Keratinocyte (primary cell): ENCODE results near the gene ADGRB2. TPM values are rescaled to one million over a fixed set of nuclear protein-coding genes. Genes with fewer than 3 reads are reported as not detected.
"Not testable (repeated sequence)": the region's sequence is repeated elsewhere in the genome, so short reads cannot be mapped to it uniquely, and the experiment has no call there.

ENCODE experiments used
- DNase-seq: peaks from one replicate; pipeline ENCODE4 v3.0.0-alpha.2; 2011; ENCODE audit warnings: low read depth, missing footprints, low spot score
- FAIRE-seq: peaks from 2 replicates; lab custom pipeline; 2011; peaks lifted over from hg19 to GRCh38; lab: Jason Lieb, UNC
- H2AFZ ChIP-seq: 2 replicates; pipeline ENCODE4 v1.6.0; 2012; ENCODE audit warnings: low read length, control low read depth, inconsistent platforms; ENCODE audit not compliant: control insufficient read depth
- H3K27ac ChIP-seq: 2 replicates; pipeline ENCODE4 v1.5.1; 2011; ENCODE audit warnings: low read length; ENCODE audit not compliant: control insufficient read depth, insufficient read depth
- H3K27me3 ChIP-seq: 3 replicates; pipeline ENCODE4 v1.6.0; 2011; ENCODE audit warnings: low read length; ENCODE audit not compliant: control insufficient read depth, insufficient read depth; ENCODE audit errors: extremely low read depth
- H3K36me3 ChIP-seq, 2 experiments: 2 replicates in 1 of 2; 3 replicates in 1 of 2; pipeline ENCODE4 v1.5.1; 2011; ENCODE audit warnings: low read length in 2 of 2, mild to moderate bottlenecking in 1 of 2; ENCODE audit not compliant: control insufficient read depth in 2 of 2, insufficient read depth in 2 of 2; ENCODE audit errors: extremely low read depth in 1 of 2
- H3K4me1 ChIP-seq: 3 replicates; pipeline ENCODE4 v1.5.1; 2011; ENCODE audit warnings: low read length; ENCODE audit not compliant: control insufficient read depth, insufficient read depth; ENCODE audit errors: extremely low read depth
- H3K4me2 ChIP-seq: 3 replicates; pipeline ENCODE4 v1.6.0; 2011; ENCODE audit warnings: low read depth, low read length; ENCODE audit not compliant: control insufficient read depth, insufficient read depth; ENCODE audit errors: extremely low read depth
- H3K4me3 ChIP-seq, 3 experiments: fragments of 200-600 bp in 1 of 3; sonication (generic) in 1 of 3; 2 replicates in 2 of 3; 3 replicates in 1 of 3; pipeline ENCODE4 v1.5.1; 2011 to 2016; ENCODE audit warnings: low read length in 3 of 3, mild to moderate bottlenecking in 3 of 3, control low read depth in 2 of 3, inconsistent platforms in 1 of 3, low read depth in 1 of 3, mixed read lengths in 1 of 3, mixed run types in 1 of 3, moderate library complexity in 1 of 3; ENCODE audit not compliant: control insufficient read depth in 2 of 3, insufficient read depth in 2 of 3; ENCODE audit errors: extremely low read depth in 1 of 3
- H3K79me2 ChIP-seq: 2 replicates; pipeline ENCODE4 v1.6.0; 2012; ENCODE audit warnings: low read length; ENCODE audit not compliant: control insufficient read depth, insufficient read depth
- H3K9ac ChIP-seq: 3 replicates; pipeline ENCODE4 v1.6.0; 2011; ENCODE audit warnings: low read length; ENCODE audit not compliant: control insufficient read depth, insufficient read depth; ENCODE audit errors: extremely low read depth
- H3K9me1 ChIP-seq: 3 replicates; pipeline ENCODE4 v1.6.0; 2011; ENCODE audit warnings: low read length; ENCODE audit not compliant: control insufficient read depth, insufficient read depth; ENCODE audit errors: extremely low read depth
- H3K9me3 ChIP-seq: 2 replicates; pipeline ENCODE4 v1.5.1; 2012; ENCODE audit warnings: low read depth, low read length; ENCODE audit not compliant: control insufficient read depth
- H4K20me1 ChIP-seq: 3 replicates; pipeline ENCODE4 v1.6.0; 2011; ENCODE audit warnings: low read length; ENCODE audit not compliant: control insufficient read depth, insufficient read depth; ENCODE audit errors: extremely low read depth
- CTCF ChIP-seq, 3 experiments: IDR thresholded peaks in 1 of 3; conservative IDR thresholded peaks in 1 of 3; optimal IDR thresholded peaks in 1 of 3; 2 replicates in 2 of 3; 3 replicates in 1 of 3; pipeline versions ENCODE3 to v1.5.1; 2011; ENCODE audit warnings: low read length in 3 of 3, mild to moderate bottlenecking in 3 of 3, moderate library complexity in 2 of 3, control low read depth in 1 of 3, inconsistent platforms in 1 of 3; ENCODE audit not compliant: insufficient read depth in 2 of 3; ENCODE audit errors: extremely low read depth in 1 of 3
- EZH2 ChIP-seq: IDR thresholded peaks from one replicate; pipeline ENCODE4 v1.6.1; 2012; ENCODE audit warnings: inconsistent platforms, mild to moderate bottlenecking, low read length, moderate library complexity
- dilution Hi-C: fragments of 300-500 bp; cut with MboI; formaldehyde crosslinking; loops from one replicate; pipeline ENCODE4 v1.7.0; 2020; ENCODE audit warnings: low sequenced_read_pairs; ENCODE audit not compliant: extremely low pct_ligation_motif_present
- polyA plus RNA-seq, 5 experiments: library from polyadenylated mRNA; depleted of rRNA in 3 of 5; stranded (reverse) in 3 of 5; stranded (forward) in 1 of 5; unstranded in 1 of 5; fragments of >200 nt; gene quantifications; 1 replicate in 1 of 5; 2 replicates in 3 of 5; 3 replicates in 1 of 5; pipeline versions ENCODE4 v1.2.1 to v1.2.3, GENCODE V29; 2011 to 2012; ENCODE audit warnings: missing spikeins in 2 of 5, low read depth in 1 of 5, low replicate concordance in 1 of 5

The ADGRB2 gene
- polyA plus RNA-seq, 1 donor (not counting 4 experiments of a cell fraction or from before 2014, with no cell fraction given) = 0.68 TPM

GRCh38 chr1:31707711-31708110 is 56.4 kb downstream of the ADGRB2 start:
- Histone ChIP-seq H3K9me3 (no peaks in the 10 kb centered on the region), H3K27me3 (no peaks in the 10 kb centered on the region), H4K20me1 (no peaks in the 10 kb centered on the region), H3K36me3 (no peaks in the 10 kb centered on the region), H3K9ac (no peak overlapping the region), H3K79me2 (peaks cover 8% of the 10 kb centered on the region), H3K9me1 (no peaks in the 10 kb centered on the region), H3K4me2 (no peak overlapping the region), H3K4me1 (peaks cover 31% of the 10 kb centered on the region), H3K4me3 (no peak overlapping the region), H2AFZ (no peak overlapping the region), H3K27ac (no peak overlapping the region)
- FAIRE-seq (no peak), DNase-seq (no peak)
- TF ChIP-seq CTCF (optimal IDR thresholded peaks at IDR 0.05 in 1 of 3, IDR thresholded peaks at IDR 0.05 in 1 of 3, conservative IDR thresholded peaks at IDR 0.05 in 1 of 3; ENCODE audit: extremely low read depth in 1 of 3, insufficient read depth in 2 of 3, low read length in 3 of 3) = no peak
- no peak for TF ChIP-seq EZH2
- dilution Hi-C loops = no loop called here

DNA sequence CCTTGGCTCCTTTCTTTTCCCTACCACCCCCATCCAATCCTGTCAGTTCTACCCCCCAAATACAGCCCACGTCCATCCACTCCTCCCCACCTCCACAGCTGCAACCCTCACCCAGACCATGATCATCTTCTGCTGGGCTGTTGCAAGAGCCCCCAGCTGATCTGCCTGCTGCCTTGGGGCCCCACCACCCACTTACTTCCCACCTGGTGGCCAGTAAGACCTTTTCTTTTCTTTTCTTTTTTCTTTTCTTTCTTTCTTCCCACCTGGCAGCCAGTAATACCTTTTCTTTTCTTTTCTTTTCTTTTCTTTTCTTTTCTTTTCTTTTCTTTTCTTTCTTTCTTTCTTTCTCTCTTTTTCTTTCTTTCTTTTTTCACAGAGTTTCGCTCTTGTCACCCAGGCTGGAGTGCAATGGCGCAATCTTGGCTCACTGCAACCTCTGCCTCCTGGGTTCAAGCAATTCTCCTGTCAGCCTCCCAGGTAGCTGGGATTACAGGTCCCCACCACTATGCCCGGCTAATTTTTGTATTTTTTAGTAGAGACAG is 57.0 kb downstream of the ADGRB2 start:
- H3K36me3 ChIP-seq, H3K27me3 ChIP-seq, H3K9me3 ChIP-seq, H3K27ac ChIP-seq, H2AFZ ChIP-seq, H3K9me1 ChIP-seq, H4K20me1 ChIP-seq, H3K4me2 ChIP-seq, DNase-seq, H3K4me3 ChIP-seq, dilution Hi-C loops, H3K9ac ChIP-seq, FAIRE-seq: not testable (repeated sequence)
- peaks cover 31% of the 10 kb centered on the region for H3K4me1 ChIP-seq
- peaks cover 14% of the 10 kb centered on the region for H3K79me2 ChIP-seq
